Coronary artery (tissue), 2 donors: ENCODE results near the gene MYLK4.
"Not testable (repeated sequence)": the region's sequence is repeated elsewhere in the genome, so short reads cannot be mapped to it uniquely, and the experiment has no call there.

Experiments
- DNase-seq: peaks from one replicate; pipeline ENCODE4 v3.0.0-alpha.2; 2017; ENCODE audit warnings: low spot score
- H3K27ac ChIP-seq, 2 donors: fragments of 200-600 bp; sonication (generic); one replicate each; pipeline ENCODE4 v1.5.1; 2016 to 2019
- H3K4me3 ChIP-seq: fragments of 200-600 bp; sonication (generic); 2 replicates; pipeline ENCODE4 v1.5.1; 2016; ENCODE audit warnings: mild to moderate bottlenecking, moderate library complexity
- TF ChIP-seq, protein P1 (sequence below): fragments of 200-600 bp; sonication (generic); IDR thresholded peaks from one replicate; pipeline ENCODE4 v1.5.1; 2019; ENCODE audit warnings: antibody characterized with exemption

MYLK4 gene

DNA sequence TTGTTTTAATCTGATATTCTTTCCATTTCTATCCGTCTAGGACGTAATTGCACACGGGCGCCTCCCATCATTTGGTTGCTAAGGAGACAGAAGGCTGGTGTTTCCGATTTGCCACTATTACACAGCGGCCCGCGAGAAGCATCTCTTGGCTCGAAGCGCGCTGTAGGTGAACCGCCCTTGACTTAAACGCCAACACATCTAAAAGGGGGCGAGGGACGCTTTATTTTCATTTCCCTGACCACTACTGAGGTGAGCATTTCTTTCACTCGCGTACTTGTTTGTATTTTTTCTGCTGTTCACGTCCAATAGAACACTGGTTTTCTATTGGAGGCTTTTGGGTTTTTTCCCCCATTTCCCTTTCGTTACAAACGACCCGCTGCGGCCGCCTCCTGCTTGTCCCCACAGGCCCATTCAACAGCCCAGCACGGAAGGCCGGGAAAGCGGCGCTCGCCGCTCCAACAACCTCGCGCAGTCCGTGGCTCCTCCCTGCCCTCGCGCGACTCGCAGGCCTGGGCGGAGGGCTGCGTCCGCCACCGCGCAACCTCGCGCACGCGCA is 14.0 kb upstream of the MYLK4 start:
- peak; percentile 83 for DNase-seq
- Histone ChIP-seq H3K4me3 (peak overlapping the region; percentile 69), H3K27ac (peak overlapping the region; percentile 82 to 85)
- TF ChIP-seq, protein P1, sequence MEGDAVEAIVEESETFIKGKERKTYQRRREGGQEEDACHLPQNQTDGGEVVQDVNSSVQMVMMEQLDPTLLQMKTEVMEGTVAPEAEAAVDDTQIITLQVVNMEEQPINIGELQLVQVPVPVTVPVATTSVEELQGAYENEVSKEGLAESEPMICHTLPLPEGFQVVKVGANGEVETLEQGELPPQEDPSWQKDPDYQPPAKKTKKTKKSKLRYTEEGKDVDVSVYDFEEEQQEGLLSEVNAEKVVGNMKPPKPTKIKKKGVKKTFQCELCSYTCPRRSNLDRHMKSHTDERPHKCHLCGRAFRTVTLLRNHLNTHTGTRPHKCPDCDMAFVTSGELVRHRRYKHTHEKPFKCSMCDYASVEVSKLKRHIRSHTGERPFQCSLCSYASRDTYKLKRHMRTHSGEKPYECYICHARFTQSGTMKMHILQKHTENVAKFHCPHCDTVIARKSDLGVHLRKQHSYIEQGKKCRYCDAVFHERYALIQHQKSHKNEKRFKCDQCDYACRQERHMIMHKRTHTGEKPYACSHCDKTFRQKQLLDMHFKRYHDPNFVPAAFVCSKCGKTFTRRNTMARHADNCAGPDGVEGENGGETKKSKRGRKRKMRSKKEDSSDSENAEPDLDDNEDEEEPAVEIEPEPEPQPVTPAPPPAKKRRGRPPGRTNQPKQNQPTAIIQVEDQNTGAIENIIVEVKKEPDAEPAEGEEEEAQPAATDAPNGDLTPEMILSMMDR, result no peak

- no peak for DNase-seq
- TF ChIP-seq, protein P1, result no peak
- Histone ChIP-seq H3K27ac (peak overlapping the region; percentile 82 to 85), H3K4me3 (peak overlapping the region; percentile 69)
These were observed 13.3 kb upstream of the MYLK4 start for GRCh38 chr6:2763876-2764540.

GRCh38 chr6:2763345-2763841 is 12.7 kb upstream of the MYLK4 start:
- Histone ChIP-seq H3K4me3 (no peak overlapping the region), H3K27ac (no peak overlapping the region)
- no peak for DNase-seq
- TF ChIP-seq, protein P1, result no peak

- not testable (repeated sequence) for DNase-seq
These were observed 12.1 kb upstream of the MYLK4 start for GRCh38 chr6:2762868-2763267.

GRCh38 chr6:2760882-2761842 is 10.4 kb upstream of the MYLK4 start:
- no peak for DNase-seq
- Histone ChIP-seq H3K4me3 (no peak overlapping the region), H3K27ac (no peak overlapping the region)
- TF ChIP-seq, protein P1, result peak; percentile 26

More at GRCh38 chr6:2762868-2763267, 12.1 kb upstream of the MYLK4 start:
- not testable (repeated sequence) for H3K27ac ChIP-seq, H3K4me3 ChIP-seq

DNA sequence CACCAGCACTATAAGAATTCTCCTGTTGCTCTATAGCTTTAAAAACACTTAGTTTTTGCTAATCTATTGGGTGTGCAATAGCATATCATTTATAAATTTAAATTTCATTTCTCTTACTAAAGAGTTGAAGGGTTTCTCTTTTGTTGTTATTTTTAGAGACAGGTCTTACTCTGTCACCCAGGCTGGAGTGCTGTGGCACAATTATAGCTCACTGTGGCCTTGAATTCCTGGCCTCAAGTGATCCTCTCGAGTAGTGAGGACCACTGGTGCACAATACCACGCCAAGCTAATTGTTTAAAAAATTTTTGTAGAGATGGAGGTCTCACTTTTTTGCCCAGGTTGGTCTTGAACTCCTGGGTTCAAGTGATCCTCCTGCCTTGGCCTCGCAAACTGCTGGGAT is 8.3 kb upstream of the MYLK4 start:
- H3K27ac ChIP-seq, result no peak overlapping the region
- H3K4me3 ChIP-seq, result no peak overlapping the region
- no peak for DNase-seq
- TF ChIP-seq, protein P1, result no peak

DNA sequence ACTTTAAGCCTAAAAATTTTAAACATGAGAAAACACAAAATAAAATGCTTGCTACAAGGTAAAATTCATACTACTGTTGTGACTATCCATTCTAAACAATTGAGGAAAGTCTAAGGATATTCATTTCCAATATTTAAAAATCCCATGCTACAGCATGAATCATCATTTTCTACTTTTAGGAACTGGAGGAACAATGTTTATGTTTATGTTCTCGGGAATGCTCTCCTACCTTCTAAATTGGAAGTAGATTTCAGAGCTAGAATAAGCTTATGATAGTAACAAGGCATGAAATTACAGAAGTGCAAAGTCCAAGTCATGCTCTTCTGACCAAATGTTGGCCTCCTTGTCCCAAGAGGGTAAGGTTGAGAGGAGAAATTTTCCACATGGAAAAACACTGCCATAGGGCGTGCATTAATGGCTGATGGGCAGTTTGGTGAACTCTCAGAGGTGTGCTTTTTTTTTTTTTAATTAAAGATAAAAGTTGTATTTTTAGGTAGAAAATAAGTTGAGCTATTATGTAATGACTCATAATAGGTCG is 6.0 kb upstream of the MYLK4 start:
- Histone ChIP-seq H3K4me3 (no peak overlapping the region), H3K27ac (peak overlapping the region in 1 of 2 donors; percentile 20)
- no peak for DNase-seq
- TF ChIP-seq, protein P1, result no peak
